ENCODE measurements around the gene CC2D1A.
A peak's percentile ranks its signal among the peaks of the same experiment; 100 is the strongest.

Gene CC2D1A

DNA sequence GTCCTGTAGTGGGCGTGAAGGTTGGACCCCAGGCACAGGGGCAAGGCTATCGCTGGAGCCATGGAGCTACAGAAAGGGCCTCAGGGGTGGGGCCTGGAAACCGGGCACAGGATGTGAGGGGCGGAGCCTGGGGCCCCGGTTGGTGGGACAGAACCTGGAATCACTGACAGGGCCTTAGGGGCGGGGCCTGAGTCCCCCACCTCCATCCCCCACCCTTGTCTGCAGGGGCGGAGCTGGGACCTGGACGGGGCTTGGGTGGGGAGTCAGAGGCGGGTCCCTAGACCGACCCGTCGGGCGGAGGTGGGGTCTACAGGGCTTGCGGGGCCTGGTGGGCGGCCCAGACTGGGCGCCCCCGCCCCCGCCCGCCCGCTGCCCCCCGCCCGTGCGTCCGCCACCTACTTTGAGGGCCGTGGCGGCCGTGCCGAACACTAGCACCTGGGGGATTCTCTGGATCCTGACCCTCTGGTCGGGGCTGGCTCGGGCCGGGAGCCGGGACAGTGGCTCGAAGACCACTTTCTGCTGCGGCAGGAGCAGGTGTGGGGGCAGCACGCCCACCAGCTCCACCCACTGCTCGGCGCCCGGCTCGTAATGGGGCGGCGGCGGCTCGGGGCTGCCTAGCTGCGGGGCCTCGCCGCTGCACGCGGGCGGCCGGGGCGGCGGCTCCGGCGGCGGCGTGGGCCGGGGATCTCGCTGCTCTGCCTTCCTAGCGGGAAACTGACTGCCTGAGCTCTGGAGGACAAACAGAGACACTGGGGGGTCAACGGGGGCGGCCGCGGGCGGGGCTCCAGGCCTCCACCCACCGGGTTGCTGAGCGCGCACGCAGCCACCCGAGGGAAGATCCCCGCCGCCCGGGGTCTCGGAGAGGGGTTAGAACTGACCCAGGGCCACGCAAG is 72.6 kb downstream of the CC2D1A start:
- Mint-ChIP-seq H3K4me1 (peaks cover 16% of the 10 kb centered on the region), H3K9me3 (no peaks in the 10 kb centered on the region), H3K36me3 (ENCODE audit: insufficient read depth) (peaks cover 6% of the 10 kb centered on the region), H3K4me3 (peak overlapping the region; percentile 36), H3K27me3 (no peaks in the 10 kb centered on the region), H3K27ac (ENCODE audit: low read depth) (peak overlapping the region; percentile 35)
- ATAC-seq (replicated peaks; ENCODE audit: extremely low read depth, poor library complexity, severe bottlenecking) (no peak), DNase-seq (ENCODE audit: low spot score in 2 of 2) (no peak)

DNA sequence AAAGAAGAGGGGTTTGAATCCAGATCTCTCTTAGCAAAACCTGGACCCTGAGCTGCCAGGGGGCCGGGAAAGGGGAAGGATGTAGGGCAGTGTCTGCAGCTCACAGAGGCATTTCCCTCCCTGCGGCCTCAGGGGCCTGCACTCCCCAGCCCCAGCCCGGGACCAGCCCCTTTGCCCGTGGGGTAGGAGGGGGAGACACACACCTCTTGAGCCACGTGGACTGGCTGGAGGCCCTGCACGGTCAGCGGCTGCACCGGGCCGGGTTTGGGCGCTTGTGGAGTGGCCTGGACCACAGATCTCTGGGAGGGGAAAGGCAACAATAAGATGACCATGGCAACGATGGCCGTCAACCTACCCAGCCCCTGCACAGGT is 73.2 kb downstream of the CC2D1A start:
- Mint-ChIP-seq H3K9me3 (no peaks in the 10 kb centered on the region), H3K4me3 (no peak overlapping the region), H3K27me3 (no peaks in the 10 kb centered on the region), H3K36me3 (ENCODE audit: insufficient read depth) (peaks cover 4% of the 10 kb centered on the region), H3K27ac (ENCODE audit: low read depth) (no peak overlapping the region), H3K4me1 (peaks cover 10% of the 10 kb centered on the region)
- ATAC-seq (replicated peaks; ENCODE audit: extremely low read depth, poor library complexity, severe bottlenecking) (no peak), DNase-seq (ENCODE audit: low spot score in 2 of 2) (no peak)

DNA sequence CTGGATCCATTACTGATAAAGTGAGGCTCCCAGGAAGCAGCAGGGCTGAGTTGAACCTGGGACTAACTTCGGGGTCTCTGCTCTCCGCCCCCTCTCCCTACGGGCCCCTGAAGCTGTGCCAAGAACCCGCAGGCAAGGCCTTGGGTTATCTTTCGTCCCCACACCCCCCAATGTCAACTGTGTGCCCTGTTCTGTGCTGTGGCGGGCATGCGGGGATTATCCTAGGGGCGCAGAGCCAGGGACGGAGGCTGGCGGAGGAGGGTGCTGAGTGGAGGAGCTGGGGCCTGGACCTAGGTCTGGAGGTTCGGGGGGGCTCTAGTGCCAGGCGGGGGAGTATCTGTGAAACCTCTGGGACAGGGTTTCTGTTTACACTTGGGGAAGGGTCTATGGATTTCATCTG is 73.7 kb downstream of the CC2D1A start:
- ATAC-seq (replicated peaks; ENCODE audit: extremely low read depth, poor library complexity, severe bottlenecking), result no peak
- H3K4me1 Mint-ChIP-seq, result peaks cover 6% of the 10 kb centered on the region
- H3K4me3 Mint-ChIP-seq, result no peak overlapping the region
- H3K36me3 Mint-ChIP-seq (ENCODE audit: insufficient read depth), result peaks cover 2% of the 10 kb centered on the region
- H3K27me3 Mint-ChIP-seq, result no peaks in the 10 kb centered on the region
- no peak overlapping the region for H3K27ac Mint-ChIP-seq (ENCODE audit: low read depth)
- no peaks in the 10 kb centered on the region for H3K9me3 Mint-ChIP-seq
- no peak for DNase-seq (ENCODE audit: low spot score in 2 of 2)

DNA sequence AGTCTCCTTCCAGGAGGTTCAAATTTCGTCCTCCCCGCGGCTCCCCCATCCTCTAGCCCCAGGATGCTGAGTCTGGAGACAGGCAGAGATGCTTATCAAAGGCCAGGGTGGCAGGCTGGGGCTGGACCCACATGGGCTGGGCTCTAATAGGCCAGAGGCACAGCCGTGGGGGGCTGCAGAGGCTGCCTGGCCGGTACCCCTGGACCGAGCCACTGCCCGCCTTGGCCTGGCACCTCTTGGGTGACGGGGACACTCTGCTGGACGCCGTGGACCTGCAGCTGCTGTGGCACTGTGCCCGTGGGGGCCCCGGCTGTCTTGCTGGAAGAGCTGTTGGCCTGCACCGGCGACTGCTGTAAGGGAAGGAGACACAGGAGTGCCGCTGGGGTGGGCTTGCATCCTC is 74.3 kb downstream of the CC2D1A start:
- ATAC-seq (replicated peaks; ENCODE audit: extremely low read depth, poor library complexity, severe bottlenecking) (no peak), DNase-seq (ENCODE audit: low spot score in 2 of 2) (no peak)
- H3K4me3 Mint-ChIP-seq, result no peak overlapping the region
- H3K36me3 Mint-ChIP-seq (ENCODE audit: insufficient read depth), result peaks cover 4% of the 10 kb centered on the region
- H3K27ac Mint-ChIP-seq (ENCODE audit: low read depth), result no peak overlapping the region
- H3K27me3 Mint-ChIP-seq, result no peaks in the 10 kb centered on the region
- peaks cover 9% of the 10 kb centered on the region for H3K4me1 Mint-ChIP-seq
- H3K9me3 Mint-ChIP-seq, result no peaks in the 10 kb centered on the region
